GM18526 (cell line): Measurements from ENCODE around the gene TMEM131.

Experiments
- POLR2A ChIP-seq: IDR thresholded peaks from 3 replicates; pipeline ENCODE4 v1.6.1; 2011; ENCODE audit not compliant: insufficient read length; ENCODE audit errors: extremely low read depth

TMEM131 gene

GRCh38 chr2:97870396-97870843, 125.3 kb downstream of the TMEM131 start:
- no peak for TF ChIP-seq POLR2A

- no peak for TF ChIP-seq POLR2A
Observed at GRCh38 chr2:97869722-97870346, 125.9 kb downstream of the TMEM131 start.

GRCh38 chr2:97868986-97869721, 126.6 kb downstream of the TMEM131 start:
- no peak for TF ChIP-seq POLR2A

- TF ChIP-seq POLR2A: no peak
Observed at GRCh38 chr2:97863829-97864228, 131.9 kb downstream of the TMEM131 start.

- no peak for TF ChIP-seq POLR2A
Observed at GRCh38 chr2:97861177-97861576, 134.6 kb downstream of the TMEM131 start.

GRCh38 chr2:97858442-97858841, 137.3 kb downstream of the TMEM131 start:
- no peak for TF ChIP-seq POLR2A

GRCh38 chr2:97857553-97857952, 138.2 kb downstream of the TMEM131 start:
- TF ChIP-seq POLR2A: no peak

GRCh38 chr2:97851172-97851571, 144.6 kb downstream of the TMEM131 start:
- TF ChIP-seq POLR2A: no peak

- TF ChIP-seq POLR2A: no peak
Observed at GRCh38 chr2:97849881-97850528, 145.7 kb downstream of the TMEM131 start.

GRCh38 chr2:97848306-97848705, 147.4 kb downstream of the TMEM131 start:
- TF ChIP-seq POLR2A: no peak

GRCh38 chr2:97845818-97846217, 149.9 kb downstream of the TMEM131 start:
- no peak for TF ChIP-seq POLR2A

GRCh38 chr2:97845133-97845532, 150.6 kb downstream of the TMEM131 start:
- no peak for TF ChIP-seq POLR2A

- TF ChIP-seq POLR2A: no peak
Observed at GRCh38 chr2:97844311-97844859, 151.4 kb downstream of the TMEM131 start.

GRCh38 chr2:97840198-97840597, 155.6 kb downstream of the TMEM131 start:
- TF ChIP-seq POLR2A: no peak

GRCh38 chr2:97834610-97835009, 161.1 kb downstream of the TMEM131 start:
- no peak for TF ChIP-seq POLR2A

- no peak for TF ChIP-seq POLR2A
Observed at GRCh38 chr2:97831121-97831520, 164.6 kb downstream of the TMEM131 start.
